Measurements from ENCODE around the gene POLR3E. TPM values are rescaled to one million over a fixed set of nuclear protein-coding genes. Genes with fewer than 3 reads are reported as not detected.

Gene POLR3E
- polyA plus RNA-seq, 1 donor (not counting 4 experiments of a cell fraction or from before 2014, with no cell fraction given), result 74.0 TPM

DNA sequence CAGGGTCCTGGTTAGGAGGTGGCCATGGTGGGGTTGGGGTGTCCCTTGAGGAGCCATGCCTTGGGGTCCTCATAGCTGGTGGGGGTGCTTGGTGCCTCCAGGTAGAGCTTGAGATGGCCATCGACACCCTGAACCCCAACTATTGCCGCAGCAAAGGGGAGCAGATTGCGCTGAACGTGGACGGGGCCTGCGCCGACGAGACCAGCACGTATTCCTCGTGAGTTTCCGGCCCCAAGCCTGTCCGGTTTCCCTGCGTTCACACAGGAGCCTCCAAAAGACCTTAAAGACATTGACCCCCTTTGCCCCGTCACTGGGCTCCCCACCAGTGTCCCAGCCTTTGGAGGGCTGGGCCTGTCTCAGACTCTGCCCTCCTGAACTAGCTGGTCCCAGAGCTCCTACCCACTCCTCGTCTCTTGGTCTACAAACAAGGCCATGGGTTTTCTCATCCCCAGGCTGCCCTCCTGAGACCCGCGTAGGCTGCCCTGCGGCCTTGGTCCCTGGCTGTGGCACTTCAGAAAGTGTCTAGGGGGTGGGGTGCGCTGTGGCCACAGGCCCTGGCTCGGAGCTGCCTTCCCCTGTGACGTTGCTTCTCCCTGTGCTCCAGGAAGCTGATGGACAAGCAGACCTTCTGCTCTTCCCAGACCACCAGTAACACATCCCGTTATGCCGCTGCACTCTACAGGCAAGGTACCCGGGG, 11.8 kb downstream of the POLR3E start:
- FAIRE-seq (no peak), DNase-seq (ENCODE audit: low read depth, low spot score) (no peak)
- Histone ChIP-seq H3K9ac (ENCODE audit: control insufficient read depth, extremely low read depth, insufficient read depth, low read length) (no peak overlapping the region), H3K4me2 (ENCODE audit: control insufficient read depth, extremely low read depth, insufficient read depth, low read depth, low read length) (no peak overlapping the region), H3K79me2 (ENCODE audit: control insufficient read depth, insufficient read depth, low read length) (peaks cover 18% of the 10 kb centered on the region), H3K27ac (ENCODE audit: control insufficient read depth, insufficient read depth, low read length) (no peak overlapping the region), H3K9me1 (ENCODE audit: control insufficient read depth, extremely low read depth, insufficient read depth, low read length) (peaks cover 3% of the 10 kb centered on the region), H3K9me3 (ENCODE audit: control insufficient read depth, low read depth, low read length) (no peaks in the 10 kb centered on the region), H4K20me1 (ENCODE audit: control insufficient read depth, extremely low read depth, insufficient read depth, low read length) (no peaks in the 10 kb centered on the region), H2AFZ (ENCODE audit: control insufficient read depth, low read length) (no peak overlapping the region), H3K36me3 (ENCODE audit: control insufficient read depth in 2 of 2, extremely low read depth in 1 of 2, insufficient read depth in 2 of 2, low read length in 2 of 2) (peaks cover 40 to 60% of the 10 kb centered on the region in 2 experiments), H3K4me1 (ENCODE audit: control insufficient read depth, extremely low read depth, insufficient read depth, low read length) (peaks cover 12% of the 10 kb centered on the region), H3K4me3 (ENCODE audit: control insufficient read depth in 2 of 3, extremely low read depth in 1 of 3, insufficient read depth in 2 of 3, low read depth in 1 of 3, low read length in 3 of 3) (no peak overlapping the region), H3K27me3 (ENCODE audit: control insufficient read depth, extremely low read depth, insufficient read depth, low read length) (no peaks in the 10 kb centered on the region)
- TF ChIP-seq EZH2 (IDR thresholded peaks at IDR 0.05; ENCODE audit: low read length), result no peak
- TF ChIP-seq, protein P1, sequence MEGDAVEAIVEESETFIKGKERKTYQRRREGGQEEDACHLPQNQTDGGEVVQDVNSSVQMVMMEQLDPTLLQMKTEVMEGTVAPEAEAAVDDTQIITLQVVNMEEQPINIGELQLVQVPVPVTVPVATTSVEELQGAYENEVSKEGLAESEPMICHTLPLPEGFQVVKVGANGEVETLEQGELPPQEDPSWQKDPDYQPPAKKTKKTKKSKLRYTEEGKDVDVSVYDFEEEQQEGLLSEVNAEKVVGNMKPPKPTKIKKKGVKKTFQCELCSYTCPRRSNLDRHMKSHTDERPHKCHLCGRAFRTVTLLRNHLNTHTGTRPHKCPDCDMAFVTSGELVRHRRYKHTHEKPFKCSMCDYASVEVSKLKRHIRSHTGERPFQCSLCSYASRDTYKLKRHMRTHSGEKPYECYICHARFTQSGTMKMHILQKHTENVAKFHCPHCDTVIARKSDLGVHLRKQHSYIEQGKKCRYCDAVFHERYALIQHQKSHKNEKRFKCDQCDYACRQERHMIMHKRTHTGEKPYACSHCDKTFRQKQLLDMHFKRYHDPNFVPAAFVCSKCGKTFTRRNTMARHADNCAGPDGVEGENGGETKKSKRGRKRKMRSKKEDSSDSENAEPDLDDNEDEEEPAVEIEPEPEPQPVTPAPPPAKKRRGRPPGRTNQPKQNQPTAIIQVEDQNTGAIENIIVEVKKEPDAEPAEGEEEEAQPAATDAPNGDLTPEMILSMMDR (optimal IDR thresholded peaks at IDR 0.05 in 1 of 3, IDR thresholded peaks at IDR 0.05 in 1 of 3, conservative IDR thresholded peaks at IDR 0.05 in 1 of 3; ENCODE audit: extremely low read depth in 1 of 3, insufficient read depth in 2 of 3, low read length in 3 of 3), result no peak
- dilution Hi-C loops (cut with MboI; ENCODE audit: extremely low pct_ligation_motif_present, low sequenced_read_pairs), result no loop called here

DNA sequence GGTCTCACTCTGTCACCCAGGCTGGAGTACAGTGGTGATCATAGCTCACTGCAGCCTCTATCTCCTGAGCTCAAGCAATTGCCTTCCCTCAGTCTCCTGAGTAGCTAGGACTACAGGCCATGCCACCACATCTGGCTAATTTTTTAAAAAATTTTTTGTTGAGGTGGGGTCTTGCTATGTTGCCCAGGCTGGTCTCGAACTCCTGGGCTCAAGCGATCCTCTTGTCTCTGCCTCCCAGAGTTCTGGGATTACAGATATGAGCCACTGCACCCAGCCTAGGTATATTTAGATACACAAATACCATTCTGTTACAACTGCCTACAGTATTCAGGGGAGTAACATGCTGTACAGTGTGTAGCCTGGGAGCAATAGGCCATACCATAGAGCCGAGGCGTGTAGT, 14.3 kb downstream of the POLR3E start:
- Histone ChIP-seq H3K9ac (ENCODE audit: control insufficient read depth, extremely low read depth, insufficient read depth, low read length) (no peak overlapping the region), H4K20me1 (ENCODE audit: control insufficient read depth, extremely low read depth, insufficient read depth, low read length) (no peaks in the 10 kb centered on the region), H3K4me2 (ENCODE audit: control insufficient read depth, extremely low read depth, insufficient read depth, low read depth, low read length) (no peak overlapping the region), H3K4me1 (ENCODE audit: control insufficient read depth, extremely low read depth, insufficient read depth, low read length) (peaks cover 27% of the 10 kb centered on the region), H3K36me3 (ENCODE audit: control insufficient read depth in 2 of 2, extremely low read depth in 1 of 2, insufficient read depth in 2 of 2, low read length in 2 of 2) (peaks cover 40 to 60% of the 10 kb centered on the region in 2 experiments), H3K9me3 (ENCODE audit: control insufficient read depth, low read depth, low read length) (no peaks in the 10 kb centered on the region), H2AFZ (ENCODE audit: control insufficient read depth, low read length) (no peak overlapping the region), H3K27me3 (ENCODE audit: control insufficient read depth, extremely low read depth, insufficient read depth, low read length) (no peaks in the 10 kb centered on the region), H3K79me2 (ENCODE audit: control insufficient read depth, insufficient read depth, low read length) (peaks cover 4% of the 10 kb centered on the region), H3K27ac (ENCODE audit: control insufficient read depth, insufficient read depth, low read length) (no peak overlapping the region), H3K9me1 (ENCODE audit: control insufficient read depth, extremely low read depth, insufficient read depth, low read length) (peaks cover 3% of the 10 kb centered on the region), H3K4me3 (ENCODE audit: control insufficient read depth in 2 of 3, extremely low read depth in 1 of 3, insufficient read depth in 2 of 3, low read depth in 1 of 3, low read length in 3 of 3) (no peak overlapping the region)
- dilution Hi-C loops (cut with MboI; ENCODE audit: extremely low pct_ligation_motif_present, low sequenced_read_pairs), result no loop called here
- TF ChIP-seq, protein P1 (optimal IDR thresholded peaks at IDR 0.05 in 1 of 3, IDR thresholded peaks at IDR 0.05 in 1 of 3, conservative IDR thresholded peaks at IDR 0.05 in 1 of 3; ENCODE audit: extremely low read depth in 1 of 3, insufficient read depth in 2 of 3, low read length in 3 of 3), result no peak
- TF ChIP-seq EZH2 (IDR thresholded peaks at IDR 0.05; ENCODE audit: low read length), result no peak
- DNase-seq (ENCODE audit: low read depth, low spot score) (no peak), FAIRE-seq (no peak)
